Left colon (tissue), 2 donors: ENCODE data around the gene PLA2G12B. TPM values are rescaled to one million over a fixed set of nuclear protein-coding genes. Genes with fewer than 3 reads are reported as not detected.
"Not testable (repeated sequence)": the region's sequence is repeated elsewhere in the genome, so short reads cannot be mapped to it uniquely, and the experiment has no call there.

Experiments used
- ATAC-seq: fragments of 200-7000 bp; cut with Tn5 transposase; one replicate; pipeline ENCODE4 v1.9.1; 2020; ENCODE audit warnings: mild to moderate bottlenecking, moderate library complexity
- DNase-seq, 2 donors: peaks; one replicate each; pipeline ENCODE4 v3.0.0-alpha.2; 2020
- intact Hi-C, 2 donors: fragments of 100-400 bp; cut with DNase I in 1 of 2; cut with micrococcal nuclease in 1 of 2; formaldehyde crosslinking; loops; one replicate each; pipeline versions ENCODE4 v1.11.2 to v1.14.0; 2022; cut with DNase I, micrococcal nuclease
- total RNA-seq, 2 donors: library from RNA; stranded (reverse); fragmentation: NEBNext Ultra II Directional; extraction: Animal tissue kit (Norgen Biotek cat#: 25700); gene quantifications; one replicate each; pipeline ENCODE4 v1.2.1, GENCODE V29; 2021
- donor health status: DM: no; HTN: no; CAD: no.
- donor health status: DM: yes; HTN: yes; CAD: no.

Gene PLA2G12B
- total RNA-seq, 2 donors from 2014 or later, result 5.1 to 29.5 TPM

- DNase-seq, result peak in 1 of 2 donors; percentile 7
- ATAC-seq, intact Hi-C loops: not testable (repeated sequence)
These were observed 50.6 kb downstream of the PLA2G12B start for GRCh38 chr10:72903941-72904446.

- DNase-seq (no peak), ATAC-seq (no peak)
- intact Hi-C loops, result no loop called here
These were observed 55.1 kb downstream of the PLA2G12B start for GRCh38 chr10:72899545-72899944.

GRCh38 chr10:72898616-72899015, 56.0 kb downstream of the PLA2G12B start:
- DNase-seq, result no peak
- intact Hi-C loops, result no loop called here
- no peak for ATAC-seq

GRCh38 chr10:72895236-72895850, 59.3 kb downstream of the PLA2G12B start:
- ATAC-seq (no peak), DNase-seq (no peak)
- intact Hi-C loops, result no loop called here

- ATAC-seq (no peak), DNase-seq (no peak)
- intact Hi-C loops, result no loop called here
These were observed 61.3 kb downstream of the PLA2G12B start, which contains the start of gene OIT3 for GRCh38 chr10:72893136-72893798. TSS of gene OIT3 (plus strand) at chr10:72893739. CDS start at chr10:72893799, 60 bp downstream.

- no peak for DNase-seq
- intact Hi-C loops, result no loop called here
- ATAC-seq, result no peak
These were observed 64.5 kb downstream of the PLA2G12B start for GRCh38 chr10:72890086-72890485.

GRCh38 chr10:72889391-72889831, 65.2 kb downstream of the PLA2G12B start:
- ATAC-seq (peak; percentile 30), DNase-seq (no peak)
- intact Hi-C loops, result no loop called here

GRCh38 chr10:72888151-72888638, 66.4 kb downstream of the PLA2G12B start:
- ATAC-seq, result no peak

GRCh38 chr10:72887043-72887442, 67.6 kb downstream of the PLA2G12B start:
- intact Hi-C loops, result no loop called here
- DNase-seq, result no peak
- ATAC-seq, result no peak

More at GRCh38 chr10:72888151-72888638, 66.4 kb downstream of the PLA2G12B start:
- DNase-seq, result no peak
- intact Hi-C loops, result no loop called here

- DNase-seq (no peak), ATAC-seq (no peak)
- intact Hi-C loops, result no loop called here
These were observed 68.0 kb downstream of the PLA2G12B start for GRCh38 chr10:72886621-72887020.

- intact Hi-C loops, result no loop called here
- DNase-seq (no peak), ATAC-seq (no peak)
These were observed 68.7 kb downstream of the PLA2G12B start for GRCh38 chr10:72885953-72886352.

Other genes with a start within 250 kb of the PLA2G12B start
- gene OIT3, start 61.1 kb downstream of the PLA2G12B start, total RNA-seq, result under 1 TPM; 0.12 to 0.25 TPM
- gene P4HA1, start 142.1 kb upstream of the PLA2G12B start, total RNA-seq, result 10 to 100 TPM; 14.1 to 33.3 TPM
- gene NUDT13, start 155.6 kb upstream of the PLA2G12B start, total RNA-seq, result 1 to 10 TPM; 3.3 to 3.8 TPM
- gene ECD, start 213.2 kb upstream of the PLA2G12B start, total RNA-seq, result 10 to 100 TPM; 17.8 to 18.4 TPM
- gene FAM149B1, start 213.3 kb upstream of the PLA2G12B start, total RNA-seq, result 10 to 100 TPM; 14.5 to 20.0 TPM